ELF-1 (cell line): Measurements from ENCODE around the gene PRKG1.
A peak's percentile ranks its signal among the peaks of the same experiment; 100 is the strongest.
"Not testable (repeated sequence)": the region's sequence is repeated elsewhere in the genome, so short reads cannot be mapped to it uniquely, and the experiment has no call there.

Source experiments
- DNase-seq: peaks from one replicate; pipeline ENCODE4 v3.0.0-alpha.2; 2016; ENCODE audit warnings: low read depth, low spot score

The PRKG1 gene

GRCh38 chr10:51502124-51502523, 427.8 kb downstream of the PRKG1 start:
- DNase-seq = no peak

- no peak for DNase-seq
These were observed 429.1 kb downstream of the PRKG1 start for GRCh38 chr10:51503378-51503777.

GRCh38 chr10:51507476-51507875, 433.2 kb downstream of the PRKG1 start:
- no peak for DNase-seq

- no peak for DNase-seq
These were observed 433.9 kb downstream of the PRKG1 start for GRCh38 chr10:51508156-51508555.

- DNase-seq = no peak
These were observed 435.9 kb downstream of the PRKG1 start for GRCh38 chr10:51510231-51510630.

- DNase-seq = no peak
These were observed 447.3 kb downstream of the PRKG1 start for GRCh38 chr10:51521605-51522004.

- DNase-seq = no peak
These were observed 448.6 kb downstream of the PRKG1 start for GRCh38 chr10:51522858-51523257.

- DNase-seq = no peak
These were observed 449.2 kb downstream of the PRKG1 start for GRCh38 chr10:51523440-51523839.

- no peak for DNase-seq
These were observed 449.8 kb downstream of the PRKG1 start for GRCh38 chr10:51524041-51524440.

GRCh38 chr10:51527522-51528219, 453.4 kb downstream of the PRKG1 start:
- no peak for DNase-seq

GRCh38 chr10:51528527-51528926, 454.2 kb downstream of the PRKG1 start:
- DNase-seq = peak; percentile 5

- DNase-seq = no peak
These were observed 456.3 kb downstream of the PRKG1 start for GRCh38 chr10:51530541-51530940.

GRCh38 chr10:51532044-51532443, 457.8 kb downstream of the PRKG1 start:
- no peak for DNase-seq

GRCh38 chr10:51542853-51543252, 468.6 kb downstream of the PRKG1 start:
- DNase-seq = no peak

- no peak for DNase-seq
These were observed 470.6 kb downstream of the PRKG1 start for GRCh38 chr10:51544933-51545332.

GRCh38 chr10:51547941-51548340, 473.7 kb downstream of the PRKG1 start:
- DNase-seq = no peak

GRCh38 chr10:51552879-51553278, 478.6 kb downstream of the PRKG1 start:
- DNase-seq = no peak

- DNase-seq = no peak
These were observed 490.7 kb downstream of the PRKG1 start for GRCh38 chr10:51564896-51565510.

GRCh38 chr10:51567271-51567670, 493.0 kb downstream of the PRKG1 start:
- no peak for DNase-seq

- DNase-seq = no peak
These were observed 495.2 kb downstream of the PRKG1 start for GRCh38 chr10:51569467-51569866.

- DNase-seq = no peak
These were observed 500.2 kb downstream of the PRKG1 start for GRCh38 chr10:51574248-51575048.

- DNase-seq = not testable (repeated sequence)
These were observed 506.9 kb downstream of the PRKG1 start for GRCh38 chr10:51581196-51581595.

- DNase-seq = no peak
These were observed 509.7 kb downstream of the PRKG1 start for GRCh38 chr10:51583976-51584375.
